Right ventricle myocardium superior (tissue), 1 donor: ENCODE results near the gene COQ4. TPM values are rescaled to one million over a fixed set of nuclear protein-coding genes. Genes with fewer than 3 reads are reported as not detected.

Experiments used
- ATAC-seq: fragments of 200-7000 bp; cut with Tn5 transposase; one replicate; pipeline ENCODE4 v1.9.1; 2020; ENCODE audit warnings: mild to moderate bottlenecking; ENCODE audit not compliant: poor library complexity
- DNase-seq: peaks from one replicate; pipeline ENCODE4 v3.0.0-alpha.2; 2020
- intact Hi-C: fragments of 100-400 bp; cut with DNase I; formaldehyde crosslinking; loops from one replicate; pipeline ENCODE4 v1.11.2; 2022
- total RNA-seq: library from RNA; stranded (reverse); fragmentation: NEBNext Ultra II Directional; extraction: Animal tissue kit (Norgen Biotek cat#: 25700); gene quantifications from one replicate; pipeline ENCODE4 v1.2.1, GENCODE V29; 2021
- donor health status: DM: no; HTN: yes; CAD: no; lungs with severe emphysema.

COQ4 gene
- total RNA-seq, 1 donor from 2014 or later: 29.5 TPM

- no peak for ATAC-seq
- intact Hi-C loops: no loop called here
- no peak for DNase-seq
Observed at GRCh38 chr9:128297221-128297773, 25.3 kb upstream of the COQ4 start.

- DNase-seq: no peak
- intact Hi-C loops: no loop called here
- no peak for ATAC-seq
Observed at GRCh38 chr9:128298535-128299482, 23.8 kb upstream of the COQ4 start.

- DNase-seq (no peak), ATAC-seq (peak; percentile 44)
- intact Hi-C loops: no loop called here
Observed at GRCh38 chr9:128304136-128304970, 18.3 kb upstream of the COQ4 start.

- ATAC-seq: no peak
- no peak for DNase-seq
- intact Hi-C loops: no loop called here
Observed at GRCh38 chr9:128304971-128305288, 17.7 kb upstream of the COQ4 start.

- DNase-seq (no peak), ATAC-seq (no peak)
- intact Hi-C loops: no loop called here
Observed at GRCh38 chr9:128309551-128309950, 13.1 kb upstream of the COQ4 start.

- ATAC-seq: peak; percentile 92
- intact Hi-C loops: no loop called here
- DNase-seq: peak; percentile 60
Observed at GRCh38 chr9:128310461-128310860, 12.2 kb upstream of the COQ4 start.

- ATAC-seq (no peak), DNase-seq (no peak)
- intact Hi-C loops: no loop called here
Observed at GRCh38 chr9:128314697-128315096, 7.9 kb upstream of the COQ4 start.

GRCh38 chr9:128316421-128316820 is 6.2 kb upstream of the COQ4 start:
- intact Hi-C loops: no loop called here
- DNase-seq (no peak), ATAC-seq (no peak)

GRCh38 chr9:128317629-128318028 is 5.0 kb upstream of the COQ4 start:
- DNase-seq (no peak), ATAC-seq (no peak)
- intact Hi-C loops: no loop called here

- intact Hi-C loops: no loop called here
- DNase-seq (no peak), ATAC-seq (no peak)
Observed at GRCh38 chr9:128321343-128321742, 1.3 kb upstream of the COQ4 start.

GRCh38 chr9:128321879-128322403 is 698 bp upstream of the COQ4 start:
- no peak for ATAC-seq
- intact Hi-C loops: no loop called here
- no peak for DNase-seq

GRCh38 chr9:128323212-128323730 is 632 bp downstream of the COQ4 start:
- ATAC-seq (no peak), DNase-seq (no peak)
- intact Hi-C loops: no loop called here

GRCh38 chr9:128323791-128324190 is 1.2 kb downstream of the COQ4 start:
- DNase-seq (no peak), ATAC-seq (no peak)
- intact Hi-C loops: no loop called here

GRCh38 chr9:128324401-128324800 is 1.8 kb downstream of the COQ4 start:
- DNase-seq (no peak), ATAC-seq (no peak)
- intact Hi-C loops: no loop called here

- ATAC-seq (no peak), DNase-seq (no peak)
- intact Hi-C loops: no loop called here
Observed at GRCh38 chr9:128325629-128326028, 3.0 kb downstream of the COQ4 start.

- no peak for ATAC-seq
- no peak for DNase-seq
- intact Hi-C loops: no loop called here
Observed at GRCh38 chr9:128333451-128333869, 10.8 kb downstream of the COQ4 start.

GRCh38 chr9:128335161-128335560 is 12.5 kb downstream of the COQ4 start:
- intact Hi-C loops: no loop called here
- ATAC-seq (no peak), DNase-seq (no peak)

GRCh38 chr9:128335914-128336313 is 13.3 kb downstream of the COQ4 start:
- DNase-seq (no peak), ATAC-seq (no peak)
- intact Hi-C loops: no loop called here

GRCh38 chr9:128337936-128338335 is 15.3 kb downstream of the COQ4 start:
- DNase-seq: no peak
- ATAC-seq: no peak
- intact Hi-C loops: no loop called here
